Endothelial cell of umbilical vein (primary cell): ENCODE data around the gene KCNH4.

Experiments
- CTCF ChIP-seq, 2 donors: IDR thresholded peaks; 1 replicate in 1 of 2; 2 replicates in 1 of 2; pipeline ENCODE4 v1.5.1; 2011; ENCODE audit warnings: low read length in 2 of 2, mild to moderate bottlenecking in 2 of 2, moderate library complexity in 2 of 2, control low read depth in 1 of 2, inconsistent platforms in 1 of 2, low read depth in 1 of 2; ENCODE audit not compliant: insufficient read depth in 1 of 2; ENCODE audit errors: extremely low read depth in 1 of 2
- EZH2 ChIP-seq: IDR thresholded peaks from 2 replicates; pipeline ENCODE4 v1.6.1; 2012; ENCODE audit warnings: borderline replicate concordance, low read depth, mild to moderate bottlenecking, moderate library complexity, low read length, inconsistent platforms; ENCODE audit not compliant: severe bottlenecking
- MAX ChIP-seq: IDR thresholded peaks from 2 replicates; pipeline ENCODE4 v1.6.1; 2011; ENCODE audit not compliant: insufficient read depth, insufficient read length
- POLR2A ChIP-seq: IDR thresholded peaks from 2 replicates; pipeline ENCODE4 v1.6.1; 2012; ENCODE audit warnings: low read depth, mild to moderate bottlenecking, control low read depth, low read length
- POLR2AphosphoS5 ChIP-seq: IDR thresholded peaks from 2 replicates; pipeline ENCODE4 v1.6.1; 2012; ENCODE audit warnings: low read depth, mild to moderate bottlenecking, control low read depth, low read length, moderate library complexity; ENCODE audit not compliant: insufficient read depth

- TF ChIP-seq CTCF (IDR thresholded peaks at IDR 0.05; ENCODE audit: extremely low read depth in 1 of 2, insufficient read depth in 1 of 2, low read depth in 1 of 2, low read length in 2 of 2) (no peak), EZH2 (no peak), MAX (no peak), POLR2AphosphoS5 (no peak), POLR2A (no peak)
Measured at GRCh38 chr17:42224651-42225050, 43.7 kb upstream of the KCNH4 start.
